AG20443 (cell line): Measurements from ENCODE around the gene PAMR1.
A peak's percentile ranks its signal among the peaks of the same experiment; 100 is the strongest.
"Not testable (repeated sequence)": the region's sequence is repeated elsewhere in the genome, so short reads cannot be mapped to it uniquely, and the experiment has no call there.

Source experiments
- DNase-seq: peaks from one replicate; pipeline ENCODE4 v3.0.0; 2012; ENCODE audit warnings: low spot score, mixed read lengths

PAMR1 gene, protein sequence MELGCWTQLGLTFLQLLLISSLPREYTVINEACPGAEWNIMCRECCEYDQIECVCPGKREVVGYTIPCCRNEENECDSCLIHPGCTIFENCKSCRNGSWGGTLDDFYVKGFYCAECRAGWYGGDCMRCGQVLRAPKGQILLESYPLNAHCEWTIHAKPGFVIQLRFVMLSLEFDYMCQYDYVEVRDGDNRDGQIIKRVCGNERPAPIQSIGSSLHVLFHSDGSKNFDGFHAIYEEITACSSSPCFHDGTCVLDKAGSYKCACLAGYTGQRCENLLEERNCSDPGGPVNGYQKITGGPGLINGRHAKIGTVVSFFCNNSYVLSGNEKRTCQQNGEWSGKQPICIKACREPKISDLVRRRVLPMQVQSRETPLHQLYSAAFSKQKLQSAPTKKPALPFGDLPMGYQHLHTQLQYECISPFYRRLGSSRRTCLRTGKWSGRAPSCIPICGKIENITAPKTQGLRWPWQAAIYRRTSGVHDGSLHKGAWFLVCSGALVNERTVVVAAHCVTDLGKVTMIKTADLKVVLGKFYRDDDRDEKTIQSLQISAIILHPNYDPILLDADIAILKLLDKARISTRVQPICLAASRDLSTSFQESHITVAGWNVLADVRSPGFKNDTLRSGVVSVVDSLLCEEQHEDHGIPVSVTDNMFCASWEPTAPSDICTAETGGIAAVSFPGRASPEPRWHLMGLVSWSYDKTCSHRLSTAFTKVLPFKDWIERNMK

GRCh38 chr11:35525501-35526175 lies at the start of gene PAMR1:
PAMR1 (minus strand) TSS chr11:35525616; CDS start chr11:35525585, 31 bp downstream.
- DNase-seq = peak; percentile 84

DNA sequence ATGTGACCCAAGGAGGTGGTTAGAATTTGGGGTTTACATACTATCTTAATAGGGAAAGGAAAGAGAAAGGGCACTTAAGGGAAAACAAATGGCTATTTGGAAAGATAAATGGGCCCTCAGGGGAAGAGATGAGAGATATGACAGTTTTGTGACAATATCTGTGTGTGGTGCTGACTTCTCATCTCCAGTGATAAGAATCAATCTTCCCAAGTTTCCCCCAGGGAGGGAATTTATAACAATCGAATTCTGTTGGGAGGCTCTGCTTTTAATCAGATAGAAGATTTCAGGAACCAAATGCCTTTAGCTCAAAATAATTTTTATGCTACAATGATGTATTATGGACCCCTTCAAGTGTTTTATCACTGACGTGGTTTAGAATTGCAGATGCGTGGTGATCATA lies 46.3 kb upstream of the PAMR1 start:
- no peak for DNase-seq

- DNase-seq = no peak
These were observed 42.5 kb upstream of the PAMR1 start for GRCh38 chr11:35567737-35568465.

DNA sequence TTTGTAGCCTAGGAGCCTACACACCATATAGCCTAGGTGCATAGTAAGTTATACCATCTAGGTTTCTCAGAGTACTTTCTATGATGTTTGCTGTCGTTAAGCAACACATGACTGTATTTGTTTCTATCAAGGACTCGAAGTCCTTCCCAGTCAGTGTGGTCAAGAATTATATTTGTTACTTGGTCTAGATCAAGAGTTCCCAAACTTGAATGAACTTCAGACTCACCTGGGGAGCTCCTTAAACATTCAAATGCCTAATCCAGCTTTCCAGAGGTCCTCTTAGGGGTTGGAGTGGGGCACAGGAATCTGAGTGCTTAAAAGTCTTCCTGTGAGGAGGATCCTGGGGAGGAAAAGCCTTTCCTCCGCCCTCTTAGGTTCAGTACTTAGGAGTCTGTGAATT lies 41.5 kb upstream of the PAMR1 start:
- no peak for DNase-seq

DNA sequence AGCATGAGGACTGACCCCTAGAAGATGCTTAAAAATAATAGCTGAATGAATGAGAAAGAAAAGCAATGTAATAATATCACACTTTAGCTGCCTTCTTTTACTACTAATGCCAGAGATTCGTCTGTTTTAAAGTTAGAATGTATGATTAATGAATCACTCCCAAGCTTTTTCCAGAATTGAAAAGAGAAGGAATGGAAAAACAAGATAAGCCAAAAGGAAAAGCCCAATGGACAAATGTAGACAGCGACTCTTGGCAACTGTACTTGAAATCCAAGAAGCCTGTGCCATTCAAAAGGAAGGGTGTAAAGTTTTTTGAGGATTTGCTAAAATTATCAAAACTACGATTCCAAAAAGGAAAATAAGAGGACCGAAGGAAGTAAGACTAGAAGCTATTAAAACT lies 40.8 kb upstream of the PAMR1 start:
- DNase-seq = no peak

- DNase-seq = no peak
These were observed 38.8 kb upstream of the PAMR1 start for GRCh38 chr11:35564245-35564595.

- DNase-seq = peak; percentile 33
These were observed 38.2 kb upstream of the PAMR1 start for GRCh38 chr11:35563484-35564244.

DNA sequence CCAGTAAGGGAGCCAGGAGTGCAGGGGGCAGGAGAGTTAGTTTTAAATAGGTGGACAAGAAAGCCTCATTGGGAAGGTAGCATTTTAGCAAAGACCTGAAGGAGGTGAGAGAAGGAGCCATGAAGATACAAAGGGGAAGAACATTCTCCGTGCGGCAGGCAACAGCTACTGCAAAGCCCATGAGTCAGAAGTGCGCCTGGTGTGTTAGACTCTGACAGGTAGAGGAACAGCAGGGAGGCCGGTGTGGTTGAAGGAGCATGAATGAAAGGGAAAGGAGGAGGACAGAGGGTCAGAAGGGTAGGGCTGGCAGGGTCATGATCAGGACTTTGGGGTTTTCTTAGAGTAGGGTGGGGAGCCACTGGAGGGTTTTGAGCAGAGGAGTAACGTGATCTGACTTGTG lies 34.5 kb upstream of the PAMR1 start:
- DNase-seq = no peak

DNA sequence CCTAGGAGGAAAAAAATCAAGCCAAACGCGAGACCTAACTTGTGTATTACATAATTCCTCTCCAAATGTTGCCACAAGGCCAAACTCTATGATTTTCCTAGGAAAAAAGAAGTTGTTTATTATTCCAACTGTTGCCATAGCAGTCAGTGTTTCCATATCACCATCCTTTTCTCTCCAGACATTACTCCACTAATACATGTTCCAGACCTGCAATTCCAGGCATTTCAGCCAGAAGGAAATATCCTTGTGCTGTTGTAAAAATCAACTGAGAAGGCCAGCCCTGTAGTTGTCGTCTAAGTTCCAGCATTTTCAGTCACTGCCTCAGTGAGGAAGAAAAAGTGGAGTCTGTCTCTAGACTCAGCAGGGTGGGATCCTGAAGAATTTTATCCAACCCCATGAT lies 33.1 kb upstream of the PAMR1 start:
- peak; percentile 24 for DNase-seq

DNA sequence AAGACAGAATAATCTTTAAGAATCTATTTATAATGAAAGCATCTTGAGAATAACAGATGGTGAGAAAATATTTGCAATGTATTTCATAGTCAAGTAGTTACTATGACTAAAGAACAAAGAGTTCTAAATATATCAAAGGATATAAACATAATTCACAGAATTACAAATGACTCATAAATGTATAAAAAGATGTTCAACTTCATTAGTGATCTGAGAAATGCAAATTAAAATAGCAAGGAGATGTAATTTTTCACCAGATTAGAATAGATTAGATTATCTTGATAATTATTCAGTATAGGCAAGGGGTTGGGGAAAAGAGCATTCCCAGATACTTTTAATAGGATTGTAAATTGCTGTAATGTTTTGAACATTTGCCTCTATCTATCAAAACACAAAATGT lies 30.1 kb upstream of the PAMR1 start:
- no peak for DNase-seq

- peak; percentile 40 for DNase-seq
These were observed 29.3 kb upstream of the PAMR1 start for GRCh38 chr11:35554491-35555437.

DNA sequence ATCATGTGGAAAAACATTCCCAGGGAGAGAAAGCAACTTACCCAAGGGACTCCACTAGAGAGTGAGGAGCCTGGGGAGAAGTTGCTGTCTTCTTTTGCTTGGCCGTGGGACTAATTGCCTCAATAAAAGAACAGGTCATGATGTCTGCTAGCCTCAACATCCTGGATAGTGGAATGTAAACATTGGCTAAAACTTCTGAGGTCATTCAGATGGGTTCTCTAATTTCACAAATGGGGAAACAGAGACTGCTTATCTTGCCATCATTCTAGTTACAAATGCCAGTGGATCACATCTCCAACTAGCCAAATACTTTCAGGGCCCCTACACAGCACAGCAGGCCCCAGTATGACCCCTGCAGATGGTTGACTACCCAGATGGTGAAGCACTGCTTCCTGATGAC lies 28.4 kb upstream of the PAMR1 start:
- peak; percentile 71 for DNase-seq

- DNase-seq = no peak
These were observed 27.6 kb upstream of the PAMR1 start for GRCh38 chr11:35553021-35553420.

- no peak for DNase-seq
These were observed 27.2 kb upstream of the PAMR1 start for GRCh38 chr11:35552616-35553015.

GRCh38 chr11:35550374-35551036 lies 25.1 kb upstream of the PAMR1 start:
- DNase-seq = no peak

- DNase-seq = peak; percentile 81
These were observed 24.4 kb upstream of the PAMR1 start for GRCh38 chr11:35549787-35550186.

DNA sequence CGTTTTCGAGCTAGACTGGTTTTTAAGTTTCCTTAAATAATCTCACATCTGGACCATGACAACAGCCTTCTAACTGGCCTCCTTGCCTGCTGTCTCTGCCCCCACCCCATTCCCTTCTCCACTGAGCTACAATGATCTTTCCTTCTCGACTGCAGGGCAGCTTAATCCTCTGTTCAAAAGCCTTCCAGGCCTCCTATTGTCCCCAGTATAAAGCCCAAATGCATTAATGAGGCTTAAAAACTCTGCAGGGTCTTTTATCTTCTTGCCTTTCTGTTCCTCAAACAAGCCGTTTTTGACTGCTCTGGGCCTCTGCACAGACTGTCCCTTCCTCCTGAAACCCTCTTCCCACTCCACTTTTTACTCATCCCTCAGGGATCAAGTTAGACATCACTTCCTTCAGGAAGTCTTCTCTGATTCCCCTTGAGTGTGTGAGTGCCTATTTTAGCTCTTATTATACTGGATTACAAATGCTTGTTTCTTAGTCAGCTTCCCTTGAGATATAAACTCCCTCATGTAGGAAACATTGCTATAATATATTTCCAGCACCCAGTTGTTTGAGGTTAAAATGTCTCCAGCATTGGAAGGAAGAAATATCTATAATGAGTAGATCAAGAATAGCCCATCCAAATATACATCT lies 23.6 kb upstream of the PAMR1 start:
- no peak for DNase-seq

GRCh38 chr11:35547995-35548394 lies 22.6 kb upstream of the PAMR1 start:
- not testable (repeated sequence) for DNase-seq

DNA sequence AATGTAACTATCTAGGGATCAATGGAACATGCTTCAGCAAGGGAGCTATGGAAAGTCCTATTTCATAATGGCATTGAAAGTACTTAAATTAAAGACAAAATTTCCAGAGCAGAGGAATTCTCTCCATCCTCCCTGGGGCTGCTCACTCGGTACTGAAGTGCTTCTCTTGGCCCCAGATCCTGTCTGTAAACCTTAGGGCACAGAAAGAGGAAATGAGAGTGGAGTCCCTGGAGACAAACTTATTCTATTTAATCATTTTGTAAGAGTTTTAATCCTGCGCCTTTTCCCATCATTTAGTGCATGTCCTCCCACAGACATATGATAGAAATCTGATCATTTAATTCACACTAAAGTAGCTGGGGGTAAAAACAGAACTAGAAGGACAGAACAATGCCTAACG lies 20.9 kb upstream of the PAMR1 start:
- no peak for DNase-seq
